Natural killer cell (primary cell): Measurements from ENCODE around the gene DMP1. TPM values are rescaled to one million over a fixed set of nuclear protein-coding genes. Genes with fewer than 3 reads are reported as not detected.

Experiments
- ATAC-seq, 3 donors: fragments of 150-1000 bp in 2 of 3; fragments of 200-7000 bp in 1 of 3; cut with Tn5 transposase; 1 replicate in 1 of 3; 2 replicates in 2 of 3; pipeline ENCODE4 v1.10.0; 2021; ENCODE audit warnings: mild to moderate bottlenecking in 2 of 3, moderate library complexity in 2 of 3
- DNase-seq, 2 donors: peaks; one replicate each; pipeline versions ENCODE4 v3.0.0 to v3.0.0-alpha.2; 2013 to 2021; ENCODE audit warnings: mixed read lengths in 1 of 2
- H3K27ac ChIP-seq: one replicate; pipeline ENCODE4 v1.5.1; 2013; ENCODE audit warnings: mild to moderate bottlenecking, low read length
- H3K27me3 ChIP-seq: one replicate; pipeline ENCODE4 v1.6.1; 2013; ENCODE audit warnings: low read length; ENCODE audit not compliant: control insufficient read depth, insufficient read depth
- H3K36me3 ChIP-seq: one replicate; pipeline ENCODE4 v1.6.1; 2013; ENCODE audit warnings: low read length; ENCODE audit not compliant: control insufficient read depth, insufficient read depth
- H3K4me1 ChIP-seq: one replicate; pipeline ENCODE4 v1.6.1; 2013; ENCODE audit warnings: low read length; ENCODE audit not compliant: control insufficient read depth, insufficient read depth
- H3K4me3 ChIP-seq: one replicate; pipeline ENCODE4 v1.5.1; 2013; ENCODE audit warnings: low read length
- H3K9me3 ChIP-seq: one replicate; pipeline ENCODE4 v1.6.1; 2013; ENCODE audit warnings: low read length; ENCODE audit not compliant: control insufficient read depth, insufficient read depth
- H3K27ac Mint-ChIP-seq, 2 donors: one replicate each; pipeline ENCODE4 v1.8.0; 2022; ENCODE audit warnings: mild to moderate bottlenecking in 2 of 2, mixed read lengths in 2 of 2, moderate library complexity in 1 of 2
- H3K27me3 Mint-ChIP-seq, 2 donors: one replicate each; pipeline ENCODE4 v1.8.0; 2022; ENCODE audit warnings: low read depth in 2 of 2, mixed read lengths in 2 of 2
- H3K36me3 Mint-ChIP-seq: one replicate; pipeline ENCODE4 v1.8.0; 2022; ENCODE audit warnings: mixed read lengths
- H3K4me1 Mint-ChIP-seq, 2 donors: one replicate each; pipeline ENCODE4 v1.8.0; 2022; ENCODE audit warnings: mixed read lengths in 2 of 2
- H3K4me3 Mint-ChIP-seq: one replicate; pipeline ENCODE4 v1.8.0; 2022; ENCODE audit warnings: mild to moderate bottlenecking, moderate library complexity, mixed read lengths
- H3K9me3 Mint-ChIP-seq, 2 donors: one replicate each; pipeline ENCODE4 v1.8.0; 2022; ENCODE audit warnings: mixed read lengths in 2 of 2
- WGBS: methylation state at CpG from one replicate; pipeline ENCODE4 v1.1.7; 2013; ENCODE audit warnings: missing lambda C conversion rate; ENCODE audit not compliant: insufficient coverage; 5-methylcytosine and 5-hydroxymethylcytosine counted together
- intact Hi-C: fragments of 100-400 bp; cut with micrococcal nuclease; formaldehyde crosslinking; loops from one replicate; pipeline ENCODE4 v1.14.2; 2022
- total RNA-seq, 4 donors: library from RNA; stranded (reverse); fragments of 120-200 nt in 1 of 4; gene quantifications; one replicate each; pipeline versions ENCODE4 v1.2.3 to v1.2.4, GENCODE V29; 2013 to 2022
- TF ChIP-seq, protein P1 (sequence below): fragments of 200-600 bp; IDR thresholded peaks from one replicate; pipeline ENCODE4 v1.8.0; 2022; ENCODE audit warnings: antibody characterized with exemption

Gene DMP1
- total RNA-seq, 3 donors from 2014 or later (not counting 1 experiment from before 2014, with no cell fraction given), result not detected

- no peaks in the 10 kb centered on the region for H3K4me1 Mint-ChIP-seq
- peaks cover 8% of the 10 kb centered on the region for H3K9me3 ChIP-seq
- no peaks in the 10 kb centered on the region for H3K27me3 ChIP-seq
- H3K27ac ChIP-seq, result no peak overlapping the region
- intact Hi-C loops, result loop anchor here (5.0 to 10.0 kb wide), 2 partner anchors 170 to 307 kb away; no protein-coding TSS in a partner anchor
- WGBS, result 89% methylated on average over 1 of the region's 7 CpGs
- DNase-seq (no peak), ATAC-seq (no peak)
- H3K36me3 ChIP-seq, result no peaks in the 10 kb centered on the region
- no peaks in the 10 kb centered on the region for H3K27me3 Mint-ChIP-seq
- peaks cover 0 to 2% of the 10 kb centered on the region in 2 donors for H3K9me3 Mint-ChIP-seq
- no peak overlapping the region for H3K4me3 Mint-ChIP-seq
- H3K4me1 ChIP-seq, result no peaks in the 10 kb centered on the region
- TF ChIP-seq, protein P1, sequence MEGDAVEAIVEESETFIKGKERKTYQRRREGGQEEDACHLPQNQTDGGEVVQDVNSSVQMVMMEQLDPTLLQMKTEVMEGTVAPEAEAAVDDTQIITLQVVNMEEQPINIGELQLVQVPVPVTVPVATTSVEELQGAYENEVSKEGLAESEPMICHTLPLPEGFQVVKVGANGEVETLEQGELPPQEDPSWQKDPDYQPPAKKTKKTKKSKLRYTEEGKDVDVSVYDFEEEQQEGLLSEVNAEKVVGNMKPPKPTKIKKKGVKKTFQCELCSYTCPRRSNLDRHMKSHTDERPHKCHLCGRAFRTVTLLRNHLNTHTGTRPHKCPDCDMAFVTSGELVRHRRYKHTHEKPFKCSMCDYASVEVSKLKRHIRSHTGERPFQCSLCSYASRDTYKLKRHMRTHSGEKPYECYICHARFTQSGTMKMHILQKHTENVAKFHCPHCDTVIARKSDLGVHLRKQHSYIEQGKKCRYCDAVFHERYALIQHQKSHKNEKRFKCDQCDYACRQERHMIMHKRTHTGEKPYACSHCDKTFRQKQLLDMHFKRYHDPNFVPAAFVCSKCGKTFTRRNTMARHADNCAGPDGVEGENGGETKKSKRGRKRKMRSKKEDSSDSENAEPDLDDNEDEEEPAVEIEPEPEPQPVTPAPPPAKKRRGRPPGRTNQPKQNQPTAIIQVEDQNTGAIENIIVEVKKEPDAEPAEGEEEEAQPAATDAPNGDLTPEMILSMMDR, result no peak
- H3K4me3 ChIP-seq, result no peak overlapping the region
- H3K27ac Mint-ChIP-seq, result no peak overlapping the region
- no peaks in the 10 kb centered on the region for H3K36me3 Mint-ChIP-seq
Measured at GRCh38 chr4:87677731-87678130, 27.7 kb downstream of the DMP1 start.

GRCh38 chr4:87679449-87680169 lies 29.5 kb downstream of the DMP1 start:
- H3K4me3 ChIP-seq, result no peak overlapping the region
- H3K27me3 ChIP-seq, result no peaks in the 10 kb centered on the region
- 62% methylated on average over 10 of the region's 11 CpGs for WGBS
- intact Hi-C loops, result loop anchor here (1.0 to 10.0 kb wide), 3 partner anchors 168 to 533 kb away; no protein-coding TSS in a partner anchor
- DNase-seq (peak in 1 of 2 donors; percentile 62), ATAC-seq (peak in 1 of 3 donors; percentile 37)
- no peaks in the 10 kb centered on the region for H3K27me3 Mint-ChIP-seq
- no peak overlapping the region for H3K27ac ChIP-seq
- no peaks in the 10 kb centered on the region for H3K4me1 Mint-ChIP-seq
- H3K36me3 ChIP-seq, result no peaks in the 10 kb centered on the region
- H3K36me3 Mint-ChIP-seq, result no peaks in the 10 kb centered on the region
- no peaks in the 10 kb centered on the region for H3K4me1 ChIP-seq
- TF ChIP-seq, protein P1, result peak; percentile 72
- H3K9me3 ChIP-seq, result no peaks in the 10 kb centered on the region
- no peak overlapping the region for H3K27ac Mint-ChIP-seq
- H3K4me3 Mint-ChIP-seq, result no peak overlapping the region
- H3K9me3 Mint-ChIP-seq, result no peaks in the 10 kb centered on the region

DNA sequence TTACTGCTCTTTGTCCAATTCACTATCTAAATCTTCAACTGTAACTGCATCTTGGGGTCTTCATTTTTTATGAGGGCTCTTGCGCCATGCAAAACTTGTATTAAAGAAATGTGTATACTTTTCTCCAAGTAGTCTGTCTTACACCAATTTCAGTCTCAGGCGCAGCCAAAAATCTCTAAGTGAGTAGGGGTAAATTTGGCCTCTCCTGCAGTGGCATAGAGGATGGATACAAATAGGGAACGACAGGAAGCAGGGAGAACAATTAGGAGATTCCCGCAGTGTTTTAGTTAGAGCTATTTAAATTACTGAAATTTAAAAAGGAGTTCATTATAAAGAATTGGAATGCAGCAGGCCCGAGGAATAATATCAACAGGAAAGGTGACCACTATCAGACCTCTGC lies 30.2 kb downstream of the DMP1 start:
- TF ChIP-seq, protein P1, result no peak
- WGBS, result 84% methylated on average over 4 of the region's 5 CpGs

More for the DNA sequence above, 30.2 kb downstream of the DMP1 start:
- Mint-ChIP-seq H3K4me1 (no peaks in the 10 kb centered on the region), H3K4me3 (no peak overlapping the region), H3K27ac (no peak overlapping the region), H3K9me3 (no peaks in the 10 kb centered on the region), H3K27me3 (no peaks in the 10 kb centered on the region), H3K36me3 (no peaks in the 10 kb centered on the region)
- Histone ChIP-seq H3K4me1 (no peaks in the 10 kb centered on the region), H3K27ac (no peak overlapping the region), H3K27me3 (no peaks in the 10 kb centered on the region), H3K4me3 (no peak overlapping the region), H3K36me3 (no peaks in the 10 kb centered on the region), H3K9me3 (no peaks in the 10 kb centered on the region)
- ATAC-seq, result no peak
- no peak for DNase-seq
- intact Hi-C loops, result no loop called here
